NCI-H2171 (cell line): ENCODE data around the gene CSTB.

Experiments used
- DNase-seq: peaks from one replicate; lab custom pipeline; 2025; lab: John Stamatoyannopoulos, UW

Gene CSTB

DNA sequence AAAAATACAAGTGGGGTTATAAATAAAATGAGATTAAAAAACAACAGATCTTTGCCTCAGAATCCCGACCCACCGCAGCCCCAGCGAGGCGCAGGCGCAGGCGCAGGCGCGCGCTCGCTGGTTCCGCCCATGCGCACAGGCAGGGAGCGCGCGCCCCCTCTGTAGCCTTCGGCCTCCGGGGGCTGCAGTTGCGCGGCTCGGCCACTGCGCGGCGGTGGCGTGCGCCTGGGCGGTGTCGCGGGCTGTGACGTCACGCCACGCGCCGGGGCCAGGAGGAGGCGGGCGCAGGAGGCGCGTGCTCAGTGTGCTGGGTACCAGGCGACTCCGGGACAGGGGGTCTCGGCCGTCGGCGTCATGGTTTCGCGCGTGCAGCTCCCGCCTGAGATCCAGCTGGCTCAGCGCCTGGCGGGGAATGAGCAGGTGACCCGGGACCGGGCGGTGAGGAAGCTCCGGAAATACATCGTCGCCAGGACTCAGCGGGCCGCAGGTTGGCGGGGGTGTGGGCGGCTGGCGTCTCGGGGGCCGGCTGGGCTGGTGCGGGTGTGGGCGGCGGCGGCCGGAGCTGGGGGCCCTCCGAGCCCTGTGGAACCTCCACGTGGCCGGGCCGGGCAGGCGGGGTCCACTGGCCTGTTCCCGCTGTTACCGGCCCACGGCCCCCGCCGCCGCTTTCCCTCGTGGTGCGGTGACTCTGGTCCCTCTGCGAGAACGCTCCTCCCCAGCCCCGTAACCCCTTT, 13.3 kb upstream of the CSTB start, which contains the start of gene RRP1:
TSS of gene RRP1 (plus strand) at position 302 of the 734 bp plus-strand sequence. CDS start at position 355, 53 bp downstream.
- DNase-seq: peak; percentile 90

GRCh38 chr21:43786807-43787440, 10.8 kb upstream of the CSTB start:
- DNase-seq: no peak

GRCh38 chr21:43786300-43786806, 10.2 kb upstream of the CSTB start:
- DNase-seq: peak; percentile 10

DNA sequence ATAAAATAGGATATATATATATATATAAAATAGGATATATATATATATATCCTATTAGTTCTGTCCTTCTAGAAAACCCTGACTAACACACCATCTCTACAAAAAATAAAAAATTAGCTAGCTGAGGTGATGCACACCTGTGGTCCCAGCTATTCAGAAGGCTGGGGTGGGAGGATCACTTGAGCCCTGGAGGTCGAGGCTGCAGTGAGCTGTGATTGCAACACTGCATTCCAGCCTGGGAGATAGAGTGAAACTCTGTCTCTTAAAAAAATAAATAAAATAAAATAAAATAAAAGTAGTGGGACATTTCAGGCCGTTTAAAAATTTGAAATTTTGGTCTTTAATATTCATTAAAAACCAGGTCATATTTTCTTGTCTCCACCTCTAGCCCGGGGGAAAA, 9.0 kb upstream of the CSTB start:
- no peak for DNase-seq

- no peak for DNase-seq
Observed at GRCh38 chr21:43783098-43783700, 7.1 kb upstream of the CSTB start.

GRCh38 chr21:43782431-43783097, 6.5 kb upstream of the CSTB start:
- no peak for DNase-seq

DNA sequence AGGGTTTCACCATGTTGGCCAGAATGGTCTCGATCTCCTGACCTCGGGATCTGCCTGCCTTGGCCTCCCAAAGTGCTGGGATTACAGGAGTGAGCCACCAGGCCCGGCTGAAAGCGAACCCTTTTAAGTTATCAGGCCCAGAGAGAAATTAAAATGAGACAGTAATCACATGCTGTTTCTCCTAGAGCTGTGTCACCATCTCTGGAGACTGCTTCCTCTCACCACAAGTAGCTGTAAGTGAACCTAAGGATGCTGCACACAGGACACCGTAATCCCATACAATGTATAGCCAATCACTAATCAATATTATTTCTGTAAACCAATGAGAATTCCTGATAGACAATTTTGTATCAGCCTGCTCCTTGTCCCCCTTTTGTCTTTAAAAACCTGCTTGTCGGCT, 5.7 kb upstream of the CSTB start:
- DNase-seq: no peak

GRCh38 chr21:43779660-43780059, 3.6 kb upstream of the CSTB start:
- no peak for DNase-seq

- DNase-seq: no peak
Observed at GRCh38 chr21:43778469-43779335, 2.6 kb upstream of the CSTB start.

DNA sequence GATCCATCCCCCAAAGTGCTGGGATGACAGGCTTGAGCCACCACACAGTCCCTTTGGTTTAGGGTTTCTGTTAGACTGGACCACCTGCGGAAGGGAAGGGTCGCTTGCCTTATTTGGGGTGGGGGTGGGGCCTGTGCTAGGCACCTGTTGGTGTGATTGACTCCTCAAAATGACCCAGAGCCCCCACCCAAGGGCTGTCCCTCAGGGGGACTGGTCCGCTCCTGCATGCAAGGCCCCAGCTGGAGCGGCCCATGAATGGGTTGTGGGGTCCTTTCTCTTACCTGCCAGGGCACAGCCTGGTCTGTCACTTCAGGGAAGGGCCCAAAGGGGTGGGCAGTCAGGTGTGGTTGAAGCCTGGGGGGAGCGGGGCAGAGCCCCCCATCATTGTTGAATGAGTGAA, 1.8 kb upstream of the CSTB start:
- no peak for DNase-seq

DNA sequence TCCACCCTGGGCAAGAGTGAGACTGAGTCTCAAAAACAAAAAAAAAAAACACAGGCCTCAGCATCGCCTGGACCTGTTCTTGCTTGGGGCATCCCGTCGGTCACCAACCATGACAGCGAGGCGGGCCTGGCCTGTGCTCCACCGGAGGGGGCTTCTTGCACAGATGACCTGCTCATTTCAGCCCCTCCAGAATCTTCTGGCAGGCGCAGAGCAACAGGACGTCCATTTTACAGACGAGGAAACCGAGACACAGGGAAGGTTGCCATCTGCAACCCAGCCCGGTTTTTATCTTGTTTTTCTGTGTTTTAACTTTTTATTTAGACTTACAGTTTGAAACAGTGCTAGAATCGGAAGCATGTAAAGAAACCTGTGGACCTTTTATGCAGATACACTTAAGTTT, 918 bp downstream of the CSTB start:
- DNase-seq: no peak

DNA sequence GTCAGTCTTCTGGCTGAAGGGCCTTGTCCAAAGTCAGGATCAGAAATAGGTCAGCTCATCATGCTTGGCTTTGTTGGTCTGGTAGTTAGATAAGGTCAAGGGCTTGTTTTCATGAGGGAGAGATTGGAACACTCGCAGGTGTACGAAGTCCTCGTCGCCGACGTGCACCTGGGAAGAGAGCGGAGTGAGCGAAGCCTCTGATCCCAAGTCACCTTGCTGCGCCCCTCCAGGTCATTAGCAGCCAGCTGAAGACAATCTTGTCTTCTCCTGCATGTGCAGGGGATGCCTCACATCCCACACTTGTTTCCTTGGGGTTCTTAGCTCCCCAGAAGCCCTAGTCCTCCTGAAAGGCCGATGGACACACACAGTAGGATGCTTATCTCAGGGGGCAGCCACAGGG, 1.9 kb downstream of the CSTB start:
- no peak for DNase-seq

DNA sequence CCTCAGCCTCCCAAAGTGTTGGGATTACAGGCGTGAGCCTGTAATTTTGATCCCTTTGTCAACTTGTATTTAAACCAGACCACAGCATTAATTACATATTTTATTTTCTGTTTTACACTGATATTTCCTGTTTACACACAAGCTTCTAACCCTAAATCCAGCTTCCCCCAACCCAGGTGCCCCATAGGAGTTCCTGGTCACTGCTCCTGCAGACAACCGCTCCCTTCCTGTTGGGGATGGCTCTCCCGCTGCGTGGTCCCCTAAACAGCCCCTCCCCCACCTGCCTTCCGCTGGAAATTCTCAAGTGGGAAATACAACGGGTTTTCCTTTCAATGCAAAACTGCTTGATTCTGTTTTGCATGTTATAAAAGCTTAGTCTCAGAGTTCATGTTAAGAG, 3.7 kb downstream of the CSTB start:
- DNase-seq: no peak

- no peak for DNase-seq
Observed at GRCh38 chr21:43771698-43772424, 4.2 kb downstream of the CSTB start.

DNA sequence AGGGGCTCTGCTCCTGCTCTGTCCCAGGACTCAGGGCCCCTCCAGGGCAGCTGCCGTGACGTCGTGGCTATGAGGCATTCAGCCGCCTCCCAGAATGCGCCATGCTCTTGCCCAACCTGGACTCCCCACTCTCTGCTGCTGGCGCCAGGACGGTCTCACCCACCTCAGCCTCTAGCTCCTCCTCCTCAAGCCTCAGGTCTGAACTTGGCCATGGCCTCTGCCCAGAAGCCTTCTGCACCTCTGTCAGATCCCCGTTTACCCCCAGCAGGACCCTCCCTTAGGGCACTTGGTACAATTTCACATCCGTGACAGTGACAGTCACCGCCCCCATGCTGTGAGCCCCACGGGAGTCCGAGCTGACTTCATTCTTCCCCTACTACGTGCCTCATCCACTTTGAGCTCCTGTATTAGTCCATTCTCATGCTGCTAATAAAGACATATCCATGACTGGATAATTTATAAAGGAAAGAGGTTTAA, 4.9 kb downstream of the CSTB start:
- DNase-seq: no peak

GRCh38 chr21:43770066-43770655, 5.9 kb downstream of the CSTB start:
- no peak for DNase-seq

GRCh38 chr21:43769325-43769958, 6.7 kb downstream of the CSTB start:
- DNase-seq: no peak

DNA sequence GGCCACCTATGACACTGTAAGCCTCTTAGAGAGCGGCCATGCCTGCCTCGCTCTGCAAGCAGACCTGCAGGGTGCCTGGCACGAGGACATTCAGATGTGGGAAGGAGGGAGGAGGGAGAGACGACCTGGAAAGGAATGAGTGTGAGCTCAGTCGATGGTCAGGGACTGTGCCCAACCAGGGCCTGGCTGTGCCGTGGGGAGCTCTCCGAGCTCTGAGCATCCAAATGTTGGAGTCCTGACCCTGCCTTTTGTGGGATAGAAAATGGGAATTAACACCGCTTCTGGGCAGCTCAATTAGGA, 7.3 kb downstream of the CSTB start:
- no peak for DNase-seq

- no peak for DNase-seq
Observed at GRCh38 chr21:43767984-43768867, 7.9 kb downstream of the CSTB start.
